ENCODE measurements around the gene ST6GALNAC1. TPM values are rescaled to one million over a fixed set of nuclear protein-coding genes. Genes with fewer than 3 reads are reported as not detected.

The ST6GALNAC1 gene
- total and polyA plus RNA-seq, 8 donors = 2.1 to 46.0 (median 3.4) TPM

GRCh38 chr17:76654408-76654807 lies 10.9 kb upstream of the ST6GALNAC1 start:
- Histone ChIP-seq H3K27ac (no peak overlapping the region), H3K9me3 (no peaks in the 10 kb centered on the region), H3K4me3 (no peak overlapping the region), H3K4me1 (peaks cover 0 to 8% of the 10 kb centered on the region in 2 donors), H3K36me3 (no peaks in the 10 kb centered on the region), H3K27me3 (no peaks in the 10 kb centered on the region)
- no peak for DNase-seq
- intact Hi-C loops (cut with DNase I) = no loop called here
- ATAC-seq = no peak
- no peak for TF ChIP-seq CTCF (IDR thresholded peaks at IDR 0.05)

GRCh38 chr17:76650504-76650903 lies 6.9 kb upstream of the ST6GALNAC1 start:
- intact Hi-C loops (cut with DNase I) = no loop called here
- Histone ChIP-seq H3K4me1 (no peaks in the 10 kb centered on the region), H3K4me3 (no peak overlapping the region), H3K9me3 (peaks cover 0 to 2% of the 10 kb centered on the region in 2 donors), H3K27me3 (no peaks in the 10 kb centered on the region), H3K27ac (no peak overlapping the region), H3K36me3 (no peaks in the 10 kb centered on the region)
- TF ChIP-seq CTCF (IDR thresholded peaks at IDR 0.05) = no peak
- no peak for ATAC-seq
- DNase-seq = no peak

DNA sequence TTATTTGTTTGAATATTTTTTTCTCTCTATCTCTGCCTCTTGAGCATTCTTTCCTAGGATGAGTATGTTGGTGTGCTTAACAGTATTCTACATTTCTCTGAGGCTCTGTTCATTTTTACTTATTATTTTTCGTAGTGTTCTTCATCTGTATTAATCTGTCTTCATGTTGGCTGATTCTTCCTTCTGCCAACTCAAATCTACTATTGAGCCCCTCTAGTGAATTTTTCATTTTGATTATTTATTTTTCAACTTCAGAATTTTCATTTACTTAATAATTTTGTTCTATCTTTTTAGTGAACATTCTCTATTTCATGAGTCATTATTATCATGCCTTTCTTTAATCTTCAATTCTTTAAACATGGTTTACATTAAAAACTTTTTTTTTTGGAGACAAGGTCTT lies 3.2 kb upstream of the ST6GALNAC1 start:
- Histone ChIP-seq H3K27ac (no peak overlapping the region), H3K9me3 (peaks cover 0 to 2% of the 10 kb centered on the region in 2 donors), H3K27me3 (no peaks in the 10 kb centered on the region), H3K36me3 (no peaks in the 10 kb centered on the region), H3K4me1 (peaks cover 5 to 9% of the 10 kb centered on the region in 2 donors), H3K4me3 (no peak overlapping the region)
- no peak for TF ChIP-seq CTCF (IDR thresholded peaks at IDR 0.05)
- intact Hi-C loops (cut with DNase I) = no loop called here
- DNase-seq (no peak), ATAC-seq (no peak)

- peak; percentile 56 for ATAC-seq
- no peaks in the 10 kb centered on the region for H3K27me3 ChIP-seq
- peak overlapping the region in 1 of 2 donors; percentile 48 for H3K27ac ChIP-seq
- peaks cover 5 to 14% of the 10 kb centered on the region in 2 donors for H3K4me1 ChIP-seq
- intact Hi-C loops (cut with DNase I) = no loop called here
- TF ChIP-seq CTCF (IDR thresholded peaks at IDR 0.05) = no peak
- no peaks in the 10 kb centered on the region for H3K36me3 ChIP-seq
- DNase-seq = no peak
- no peak overlapping the region for H3K4me3 ChIP-seq
- peaks cover 0 to 2% of the 10 kb centered on the region in 2 donors for H3K9me3 ChIP-seq
Observed at GRCh38 chr17:76645481-76645880, 1.9 kb upstream of the ST6GALNAC1 start.

DNA sequence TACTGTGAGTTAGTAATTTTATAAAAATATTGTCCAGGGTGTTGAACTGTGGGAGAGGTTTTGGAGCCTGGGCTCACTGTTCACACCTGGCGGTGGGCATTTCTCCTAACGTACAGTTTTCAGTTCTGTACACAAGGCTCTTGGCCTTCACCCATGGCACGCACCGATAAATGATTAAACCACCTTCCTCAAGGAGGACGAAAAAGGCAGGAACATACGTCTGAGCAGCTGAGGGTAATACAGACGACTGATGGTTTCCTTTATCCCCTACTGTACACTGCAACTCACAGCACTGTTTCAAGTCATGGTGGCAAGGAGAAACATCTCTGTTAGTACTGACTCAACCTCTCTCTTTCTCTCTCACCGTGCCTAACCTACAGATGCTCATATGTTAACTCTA lies 1.4 kb upstream of the ST6GALNAC1 start:
- Histone ChIP-seq H3K27me3 (no peaks in the 10 kb centered on the region), H3K9me3 (peaks cover 0 to 2% of the 10 kb centered on the region in 2 donors), H3K4me1 (peaks cover 5 to 19% of the 10 kb centered on the region in 2 donors), H3K27ac (peak overlapping the region in 1 of 2 donors; percentile 48), H3K4me3 (no peak overlapping the region), H3K36me3 (no peaks in the 10 kb centered on the region)
- intact Hi-C loops (cut with DNase I) = no loop called here
- DNase-seq (peak in 1 of 4 donors; percentile 60), ATAC-seq (peak; percentile 37)
- TF ChIP-seq CTCF (IDR thresholded peaks at IDR 0.05) = no peak
